ENCODE data around the gene LAMC3. TPM values are rescaled to one million over a fixed set of nuclear protein-coding genes. Genes with fewer than 3 reads are reported as not detected.
A peak's percentile ranks its signal among the peaks of the same experiment; 100 is the strongest.

LAMC3 gene
- total RNA-seq, 6 donors from 2014 or later = 6.7 to 56.0 (median 19.5) TPM

DNA sequence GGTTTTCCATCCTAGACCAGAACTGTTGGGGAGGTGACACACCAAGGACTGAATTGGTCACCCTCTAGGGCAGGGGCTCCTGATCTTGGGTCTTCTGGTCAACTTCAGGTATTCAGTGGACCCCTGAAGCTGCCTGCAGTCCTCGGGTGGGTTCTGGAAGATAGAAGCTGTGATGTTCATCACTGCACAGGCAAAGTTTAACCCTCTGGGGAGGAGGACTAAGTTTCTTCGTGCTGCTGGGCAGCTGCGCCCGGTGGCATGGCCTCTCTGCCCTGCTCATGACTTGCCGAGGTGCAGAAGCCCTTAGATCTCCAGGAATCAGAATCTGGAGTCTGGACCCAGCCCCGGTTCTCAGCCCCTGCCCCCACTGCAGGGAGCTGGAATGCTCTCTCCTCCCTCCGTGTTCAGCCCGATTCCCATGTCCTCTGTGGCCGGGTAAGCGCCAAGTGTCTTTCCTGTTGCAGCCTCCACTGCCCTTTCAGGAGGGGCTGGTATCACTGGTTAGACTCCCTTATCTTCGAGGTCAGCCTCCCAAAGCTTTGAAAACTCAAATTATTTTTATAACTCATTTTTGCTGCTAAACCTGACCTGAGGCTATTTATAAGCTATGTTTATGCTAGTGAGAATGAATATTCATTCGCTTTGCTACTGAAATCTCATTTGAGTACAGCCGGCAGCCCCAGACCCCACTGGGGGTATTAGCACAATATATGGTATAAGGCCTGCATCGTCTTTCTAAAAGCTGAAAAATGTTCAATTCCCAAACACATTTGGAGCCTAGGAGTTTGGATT, 1.7 kb downstream of the LAMC3 start:
- no peak for ATAC-seq (ENCODE audit: low FRiP score in 2 of 2)
- no peaks in the 10 kb centered on the region for H3K36me3 ChIP-seq
- peaks cover 0 to 18% (median 7%) of the 10 kb centered on the region in 4 donors for H3K27me3 ChIP-seq
- TF ChIP-seq POLR2AphosphoS5 (IDR thresholded peaks at IDR 0.05) = no peak
- TF ChIP-seq, protein P1, sequence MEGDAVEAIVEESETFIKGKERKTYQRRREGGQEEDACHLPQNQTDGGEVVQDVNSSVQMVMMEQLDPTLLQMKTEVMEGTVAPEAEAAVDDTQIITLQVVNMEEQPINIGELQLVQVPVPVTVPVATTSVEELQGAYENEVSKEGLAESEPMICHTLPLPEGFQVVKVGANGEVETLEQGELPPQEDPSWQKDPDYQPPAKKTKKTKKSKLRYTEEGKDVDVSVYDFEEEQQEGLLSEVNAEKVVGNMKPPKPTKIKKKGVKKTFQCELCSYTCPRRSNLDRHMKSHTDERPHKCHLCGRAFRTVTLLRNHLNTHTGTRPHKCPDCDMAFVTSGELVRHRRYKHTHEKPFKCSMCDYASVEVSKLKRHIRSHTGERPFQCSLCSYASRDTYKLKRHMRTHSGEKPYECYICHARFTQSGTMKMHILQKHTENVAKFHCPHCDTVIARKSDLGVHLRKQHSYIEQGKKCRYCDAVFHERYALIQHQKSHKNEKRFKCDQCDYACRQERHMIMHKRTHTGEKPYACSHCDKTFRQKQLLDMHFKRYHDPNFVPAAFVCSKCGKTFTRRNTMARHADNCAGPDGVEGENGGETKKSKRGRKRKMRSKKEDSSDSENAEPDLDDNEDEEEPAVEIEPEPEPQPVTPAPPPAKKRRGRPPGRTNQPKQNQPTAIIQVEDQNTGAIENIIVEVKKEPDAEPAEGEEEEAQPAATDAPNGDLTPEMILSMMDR (IDR thresholded peaks at IDR 0.05) = no peak
- no peak for TF ChIP-seq POLR2A (IDR thresholded peaks at IDR 0.05)
- H3K9me3 ChIP-seq = no peaks in the 10 kb centered on the region
- WGBS, 2 donors = 63 to 70% methylated on average over 14 of the region's 14 CpGs
- peak overlapping the region in 2 of 4 donors; percentile 43 to 46 for H3K27ac ChIP-seq
- H3K4me1 ChIP-seq = peaks cover 0 to 10% (median 2%) of the 10 kb centered on the region in 4 donors
- H3K4me3 ChIP-seq = peak overlapping the region in 3 of 4 donors; percentile 6 to 20 (median 18)
- DNase-seq = no peak

DNA sequence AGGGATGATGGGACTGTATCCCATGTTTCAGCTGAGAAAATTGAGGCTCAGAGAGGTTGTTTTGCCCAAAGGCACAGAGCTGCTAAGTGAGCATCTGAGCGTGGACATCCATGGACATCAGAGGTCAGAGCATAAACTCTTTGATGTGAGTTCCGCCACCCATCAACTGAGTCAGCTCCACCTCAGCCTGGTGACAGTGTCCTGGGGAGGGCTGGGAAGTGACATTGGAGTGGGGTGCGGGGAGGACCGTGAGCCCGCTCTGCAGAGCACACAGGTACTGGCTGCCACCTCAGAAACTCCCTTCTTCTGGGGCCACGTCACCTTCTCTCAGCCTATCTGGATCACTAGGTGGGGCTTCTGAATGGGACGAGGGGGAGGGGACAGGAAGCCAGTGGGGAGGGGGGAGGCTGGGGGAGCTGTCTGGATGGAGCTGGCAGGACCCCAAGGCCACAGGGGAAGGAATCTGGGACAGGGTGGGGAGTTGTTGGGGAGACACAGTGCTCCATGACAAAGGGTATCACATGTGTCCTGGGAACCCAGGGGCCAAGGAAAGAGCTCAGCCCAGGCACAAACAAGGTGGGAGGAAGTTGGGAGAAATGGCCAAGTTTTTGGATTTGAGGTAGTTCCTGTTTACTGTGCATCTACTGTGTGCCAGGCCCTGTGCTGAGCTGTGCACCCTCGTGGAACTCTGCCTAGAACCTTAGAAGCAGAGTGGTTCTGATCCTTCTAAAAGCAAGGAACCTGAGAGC, 2.5 kb downstream of the LAMC3 start:
- Histone ChIP-seq H3K27me3 (peaks cover 0 to 18% (median 7%) of the 10 kb centered on the region in 4 donors), H3K36me3 (no peaks in the 10 kb centered on the region), H3K27ac (peak overlapping the region in 2 of 4 donors; percentile 46 to 60), H3K4me3 (no peak overlapping the region), H3K9me3 (no peaks in the 10 kb centered on the region), H3K4me1 (peaks cover 0 to 10% (median 2%) of the 10 kb centered on the region in 4 donors)
- TF ChIP-seq EP300 (IDR thresholded peaks at IDR 0.05) = no peak
- TF ChIP-seq POLR2A (IDR thresholded peaks at IDR 0.05) = no peak
- TF ChIP-seq, protein P1 (IDR thresholded peaks at IDR 0.05) = no peak
- TF ChIP-seq POLR2AphosphoS5 (IDR thresholded peaks at IDR 0.05) = no peak
- ATAC-seq (ENCODE audit: low FRiP score in 2 of 2) (no peak), DNase-seq (no peak)
- 57 to 72% methylated on average over 8 of the region's 8 CpGs for WGBS, 2 donors

DNA sequence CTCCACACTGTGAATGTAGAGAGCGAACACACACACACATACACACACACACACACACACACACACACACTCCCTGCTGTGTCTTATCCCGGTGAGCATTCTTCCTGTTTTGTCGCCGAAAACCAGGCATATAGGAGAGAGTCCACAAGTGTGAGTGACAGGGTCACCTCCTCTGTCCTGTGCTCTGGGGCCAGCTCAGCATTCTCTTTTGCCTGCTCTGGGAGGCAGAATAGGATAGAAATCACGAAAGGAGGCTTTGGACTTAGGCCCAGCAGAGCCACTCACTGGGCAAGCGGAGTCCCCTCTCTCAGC, 3.0 kb downstream of the LAMC3 start:
- ATAC-seq (ENCODE audit: low FRiP score in 2 of 2) (no peak), DNase-seq (no peak)
- 40 to 45% methylated on average over 6 of the region's 6 CpGs for WGBS, 2 donors
- TF ChIP-seq, protein P1 (IDR thresholded peaks at IDR 0.05) = no peak
- no peak for TF ChIP-seq EP300 (IDR thresholded peaks at IDR 0.05)
- no peak for TF ChIP-seq POLR2A (IDR thresholded peaks at IDR 0.05)
- TF ChIP-seq POLR2AphosphoS5 (IDR thresholded peaks at IDR 0.05) = no peak
- Histone ChIP-seq H3K27ac (peak overlapping the region in 1 of 4 donors; percentile 60), H3K4me1 (peaks cover 0 to 10% (median 2%) of the 10 kb centered on the region in 4 donors), H3K27me3 (peaks cover 0 to 18% (median 7%) of the 10 kb centered on the region in 4 donors), H3K4me3 (no peak overlapping the region), H3K36me3 (no peaks in the 10 kb centered on the region), H3K9me3 (no peaks in the 10 kb centered on the region)

DNA sequence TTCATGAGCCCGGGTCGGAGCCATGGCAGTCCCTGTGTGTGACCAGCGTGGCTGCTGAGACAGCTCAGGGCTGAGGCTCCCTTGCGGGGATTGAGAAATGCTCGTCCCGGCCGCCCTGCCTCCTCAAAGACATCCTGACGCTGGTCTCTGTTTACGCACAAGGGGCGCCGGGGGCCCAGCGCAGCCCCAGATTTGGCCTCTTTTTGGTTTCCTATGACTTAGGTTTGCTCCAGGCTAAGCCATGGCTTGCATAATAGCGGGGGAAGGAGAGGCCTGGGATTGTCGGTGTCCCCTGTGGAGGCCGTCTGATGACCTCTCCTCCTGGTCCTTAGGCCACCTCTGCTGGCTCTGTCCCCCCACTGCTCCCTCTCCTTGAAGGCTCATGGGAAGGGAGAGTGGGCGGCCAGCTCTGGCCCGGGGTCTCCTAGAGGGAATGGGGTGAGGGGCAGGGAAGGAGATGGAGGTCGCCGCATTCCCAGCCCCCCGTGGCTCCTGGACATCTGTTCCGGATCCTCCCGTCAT, 3.5 kb downstream of the LAMC3 start:
- DNase-seq = no peak
- H3K4me1 ChIP-seq = peaks cover 0 to 10% (median 2%) of the 10 kb centered on the region in 4 donors
- H3K9me3 ChIP-seq = no peaks in the 10 kb centered on the region
- H3K36me3 ChIP-seq = no peaks in the 10 kb centered on the region
- H3K27me3 ChIP-seq = peaks cover 0 to 18% (median 7%) of the 10 kb centered on the region in 4 donors
- peak overlapping the region in 3 of 4 donors; percentile 9 to 60 (median 24) for H3K27ac ChIP-seq
- 58% methylated on average over 22 of the region's 22 CpGs; no CpG with 5 or more reads in 1 of the 2 donors for WGBS, 2 donors
- peak in 1 of 2 donors; percentile 24 for ATAC-seq (ENCODE audit: low FRiP score in 2 of 2)
- TF ChIP-seq, protein P1 (IDR thresholded peaks at IDR 0.05) = no peak
- no peak for TF ChIP-seq POLR2AphosphoS5 (IDR thresholded peaks at IDR 0.05)
- TF ChIP-seq EP300 (IDR thresholded peaks at IDR 0.05) = no peak
- no peak for TF ChIP-seq POLR2A (IDR thresholded peaks at IDR 0.05)
- H3K4me3 ChIP-seq = no peak overlapping the region

Measured in upper lobe of left lung (tissue), 6 donors.